Measurements from ENCODE around the gene PDCD1LG2.

Gene PDCD1LG2

DNA sequence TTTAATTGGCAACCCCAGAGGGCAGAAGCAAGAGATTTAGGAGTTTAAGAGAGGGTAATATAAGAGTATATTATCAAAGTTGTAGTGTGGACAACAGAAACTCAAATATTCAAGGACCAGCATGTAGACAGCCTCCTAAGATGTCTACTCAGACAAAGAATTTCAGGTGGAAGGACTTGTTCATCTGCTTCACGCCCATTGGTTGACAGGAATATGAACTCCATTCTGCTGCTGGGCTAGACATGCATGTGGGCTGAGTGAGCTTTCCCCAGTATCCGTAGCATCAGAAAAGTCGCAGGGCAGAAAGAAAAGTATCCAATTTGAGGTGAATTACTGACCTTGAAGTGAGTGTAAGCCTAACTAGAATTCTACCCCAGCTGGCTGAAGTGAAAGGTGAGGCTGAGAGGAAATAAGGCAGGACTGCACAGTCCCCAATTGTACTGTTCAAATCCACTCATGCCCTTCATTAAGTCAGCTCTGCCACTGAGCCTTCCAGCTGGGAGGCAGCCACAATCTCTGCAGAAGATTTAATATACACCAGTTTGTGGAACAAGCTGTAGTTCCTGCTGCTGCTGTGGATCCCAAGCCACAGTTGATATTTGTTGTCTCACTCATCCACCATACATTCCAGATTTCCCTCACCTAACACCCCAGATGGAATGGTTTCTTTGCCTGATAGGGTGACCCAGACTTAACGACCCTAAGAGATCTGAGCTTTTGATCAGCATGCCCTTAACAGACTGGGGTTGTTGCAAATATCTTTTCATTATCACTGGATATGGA, 41.2 kb downstream of the PDCD1LG2 start:
- peak; percentile 46 for DNase-seq (ENCODE audit: low read depth)
- TF ChIP-seq, protein P1, sequence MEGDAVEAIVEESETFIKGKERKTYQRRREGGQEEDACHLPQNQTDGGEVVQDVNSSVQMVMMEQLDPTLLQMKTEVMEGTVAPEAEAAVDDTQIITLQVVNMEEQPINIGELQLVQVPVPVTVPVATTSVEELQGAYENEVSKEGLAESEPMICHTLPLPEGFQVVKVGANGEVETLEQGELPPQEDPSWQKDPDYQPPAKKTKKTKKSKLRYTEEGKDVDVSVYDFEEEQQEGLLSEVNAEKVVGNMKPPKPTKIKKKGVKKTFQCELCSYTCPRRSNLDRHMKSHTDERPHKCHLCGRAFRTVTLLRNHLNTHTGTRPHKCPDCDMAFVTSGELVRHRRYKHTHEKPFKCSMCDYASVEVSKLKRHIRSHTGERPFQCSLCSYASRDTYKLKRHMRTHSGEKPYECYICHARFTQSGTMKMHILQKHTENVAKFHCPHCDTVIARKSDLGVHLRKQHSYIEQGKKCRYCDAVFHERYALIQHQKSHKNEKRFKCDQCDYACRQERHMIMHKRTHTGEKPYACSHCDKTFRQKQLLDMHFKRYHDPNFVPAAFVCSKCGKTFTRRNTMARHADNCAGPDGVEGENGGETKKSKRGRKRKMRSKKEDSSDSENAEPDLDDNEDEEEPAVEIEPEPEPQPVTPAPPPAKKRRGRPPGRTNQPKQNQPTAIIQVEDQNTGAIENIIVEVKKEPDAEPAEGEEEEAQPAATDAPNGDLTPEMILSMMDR (IDR thresholded peaks at IDR 0.05; ENCODE audit: insufficient read depth, low read depth, low read length, missing control alignments) = no peak
- H3K4me3 ChIP-seq (ENCODE audit: low read length) = no peak overlapping the region

DNA sequence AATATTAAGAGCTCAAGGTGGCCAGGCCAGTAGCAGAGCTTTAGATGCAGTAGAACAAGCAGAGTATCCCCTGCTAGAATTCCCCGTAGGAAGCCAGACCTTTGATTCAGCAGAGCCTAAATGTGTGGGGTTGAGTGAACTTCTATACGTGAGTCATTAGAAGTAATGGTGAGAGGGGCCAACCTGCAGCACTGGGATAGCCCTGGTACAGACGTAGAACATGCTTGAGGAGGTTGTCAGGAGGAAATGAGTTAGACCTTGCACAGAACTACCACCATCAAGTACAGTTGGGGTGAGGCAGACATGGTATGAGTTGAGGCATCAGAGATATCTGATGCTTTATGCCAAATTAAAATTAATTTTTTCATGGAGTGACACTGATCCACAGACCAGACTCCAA, 42.0 kb downstream of the PDCD1LG2 start:
- TF ChIP-seq, protein P1 (IDR thresholded peaks at IDR 0.05; ENCODE audit: insufficient read depth, low read depth, low read length, missing control alignments) = no peak
- no peak overlapping the region for H3K4me3 ChIP-seq (ENCODE audit: low read length)
- peak; percentile 69 for DNase-seq (ENCODE audit: low read depth)

DNA sequence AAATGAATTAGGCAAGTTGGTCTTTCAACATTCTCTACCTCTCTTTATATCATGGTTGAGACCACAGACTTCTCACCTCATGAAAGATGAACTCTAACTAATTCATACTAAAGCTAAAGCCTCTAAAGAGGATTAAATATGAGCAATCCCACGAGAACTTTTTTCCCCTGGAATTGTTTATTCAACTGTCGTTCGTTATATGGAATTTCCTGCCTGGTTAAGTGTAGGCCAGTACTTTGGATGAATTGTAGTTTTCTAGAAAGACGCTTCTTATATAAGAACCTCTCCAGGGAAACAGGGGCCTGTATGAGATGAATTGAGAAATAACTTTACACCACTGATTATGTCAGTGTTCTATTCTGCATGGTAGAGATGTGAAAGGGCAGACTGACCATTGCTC, 42.9 kb downstream of the PDCD1LG2 start:
- no peak overlapping the region for H3K4me3 ChIP-seq (ENCODE audit: low read length)
- peak; percentile 35 for DNase-seq (ENCODE audit: low read depth)
- TF ChIP-seq, protein P1 (IDR thresholded peaks at IDR 0.05; ENCODE audit: insufficient read depth, low read depth, low read length, missing control alignments) = no peak

DNA sequence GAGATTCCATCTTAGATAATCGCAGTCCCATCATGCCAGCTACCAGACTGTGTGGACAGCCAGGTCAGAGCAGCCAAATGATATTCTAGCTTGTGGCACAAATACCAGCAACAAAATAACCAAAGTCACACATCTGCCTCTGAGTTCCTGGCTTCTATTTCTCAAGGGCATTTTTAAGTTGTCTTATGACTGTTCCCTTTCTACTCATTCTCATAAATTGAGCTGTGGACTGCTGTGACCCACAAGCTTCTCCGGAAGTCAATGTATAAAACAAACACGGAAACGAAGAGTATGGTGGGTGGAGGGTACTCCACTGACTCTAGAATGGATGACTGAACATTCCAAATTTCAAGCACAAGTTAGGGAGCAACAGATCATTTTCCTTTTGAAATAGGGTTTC, 43.9 kb downstream of the PDCD1LG2 start:
- DNase-seq (ENCODE audit: low read depth) = no peak
- no peak overlapping the region for H3K4me3 ChIP-seq (ENCODE audit: low read length)
- TF ChIP-seq, protein P1 (IDR thresholded peaks at IDR 0.05; ENCODE audit: insufficient read depth, low read depth, low read length, missing control alignments) = no peak

DNA sequence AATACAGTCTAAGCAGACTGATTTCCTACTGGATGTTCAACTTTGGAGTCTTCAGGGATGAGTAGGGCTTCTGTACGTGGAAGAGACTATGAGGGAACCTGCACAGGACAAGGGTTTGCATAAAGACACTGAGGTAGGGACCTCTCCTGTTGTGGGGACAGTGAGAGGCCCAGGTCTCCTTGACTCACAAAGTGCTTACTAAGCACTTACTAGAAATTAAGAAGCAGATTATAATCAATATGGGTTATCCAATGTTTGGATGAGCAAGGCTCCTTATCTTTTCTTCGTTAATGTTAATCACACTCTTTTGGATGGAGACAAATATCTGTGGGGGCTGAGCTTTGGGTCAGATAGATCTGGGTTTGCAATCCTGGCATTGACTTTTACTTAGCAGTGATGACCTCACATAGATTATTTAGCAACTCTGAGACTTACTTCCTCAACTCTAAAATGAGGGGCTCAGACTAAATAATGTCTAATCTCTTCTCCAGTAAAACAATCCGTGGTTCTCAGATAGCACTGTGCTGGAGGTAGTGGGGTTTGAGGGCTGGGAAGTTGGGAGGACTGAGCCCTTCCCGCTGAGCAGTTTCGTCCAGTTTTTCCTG, 45.9 kb downstream of the PDCD1LG2 start:
- DNase-seq (ENCODE audit: low read depth) = no peak
- H3K4me3 ChIP-seq (ENCODE audit: low read length) = no peak overlapping the region
- TF ChIP-seq, protein P1 (IDR thresholded peaks at IDR 0.05; ENCODE audit: insufficient read depth, low read depth, low read length, missing control alignments) = no peak

DNA sequence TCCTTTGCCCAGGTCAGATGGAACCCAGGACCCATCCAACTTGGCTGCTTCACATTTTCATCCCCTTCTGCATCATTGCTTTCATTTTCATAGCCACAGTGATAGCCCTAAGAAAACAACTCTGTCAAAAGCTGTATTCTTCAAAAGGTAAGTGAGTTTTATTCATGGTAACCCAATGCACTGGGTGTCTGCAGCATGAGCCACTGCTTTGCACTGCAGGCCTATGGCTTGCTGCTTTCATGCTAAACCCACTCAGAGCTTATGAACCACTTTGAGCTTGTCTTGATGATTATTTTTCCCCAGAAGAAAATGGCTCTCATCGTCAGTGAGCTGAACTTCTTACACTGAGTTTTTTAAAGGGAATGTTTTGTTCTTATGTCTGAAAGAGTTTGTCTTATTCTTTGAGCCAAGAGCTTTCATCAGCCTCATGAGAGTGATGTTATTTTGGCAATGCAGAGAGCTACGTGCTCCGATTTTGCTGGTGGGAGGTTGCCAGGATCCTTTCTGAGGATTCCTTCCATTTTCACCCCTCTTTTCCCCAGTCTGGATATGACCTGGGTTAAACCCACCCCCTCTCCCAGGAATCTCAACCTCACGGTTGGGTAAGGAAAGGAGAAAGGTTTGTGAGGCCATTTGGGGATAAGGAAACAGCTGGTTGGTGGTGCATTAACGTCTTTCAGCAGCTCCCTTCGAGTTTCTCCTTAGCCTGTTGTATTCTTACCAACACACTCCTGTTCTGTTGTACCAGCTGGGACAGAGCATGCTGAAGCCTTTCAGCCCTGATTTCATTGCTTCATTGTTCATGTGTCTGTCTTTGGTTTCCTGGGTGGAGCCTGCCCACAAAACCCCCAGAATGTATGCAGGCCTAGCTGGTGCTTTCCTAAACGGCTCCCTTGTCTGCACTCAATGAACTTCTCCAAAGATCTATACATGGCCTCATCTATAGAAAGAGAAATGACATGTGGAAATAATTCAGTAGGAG, 47.6 kb downstream of the PDCD1LG2 start:
- TF ChIP-seq, protein P1 (IDR thresholded peaks at IDR 0.05; ENCODE audit: insufficient read depth, low read depth, low read length, missing control alignments) = no peak
- DNase-seq (ENCODE audit: low read depth) = no peak
- H3K4me3 ChIP-seq (ENCODE audit: low read length) = no peak overlapping the region

All from epithelial cell of esophagus (primary cell).